ENCODE results near the gene TRUB2.
"Not testable (repeated sequence)": the region's sequence is repeated elsewhere in the genome, so short reads cannot be mapped to it uniquely, and the experiment has no call there.

Gene TRUB2

GRCh38 chr9:128339761-128340690, 17.8 kb upstream of the TRUB2 start, which contains the start of gene SLC27A4:
Gene SLC27A4 (plus strand): TSS chr9:128340527. CDS start chr9:128343133, 2,606 bp downstream.
- Histone ChIP-seq H3K27ac (peak within 1 kb of the TSS; percentile 76 to 79), H3K4me3 (peak within 1 kb of the TSS; percentile 82 to 84), H3K9me3 (no peaks in the 10 kb centered on the region), H3K27me3 (no peaks in the 10 kb centered on the region), H3K36me3 (peaks cover 18 to 31% (median 23%) of the 10 kb centered on the region in 3 donors), H3K4me1 (peaks cover 0 to 18% (median 9%) of the 10 kb centered on the region in 4 donors)
- intact Hi-C loops (cut with DNase I; ENCODE audit: low total_unique reads) = no loop called here
- TF ChIP-seq CTCF (IDR thresholded peaks at IDR 0.05) = peak in 1 of 2 experiments; percentile 9
- peak; percentile 54 to 75 for DNase-seq

- H3K27ac ChIP-seq; H3K27me3 ChIP-seq; intact Hi-C loops (cut with DNase I; ENCODE audit: low total_unique reads); H3K9me3 ChIP-seq; DNase-seq; H3K4me3 ChIP-seq: not testable (repeated sequence)
- Histone ChIP-seq H3K36me3 (peaks cover 8 to 31% (median 15%) of the 10 kb centered on the region in 3 donors), H3K4me1 (peaks cover 0 to 18% (median 9%) of the 10 kb centered on the region in 4 donors)
Measured at GRCh38 chr9:128338852-128339614, 16.8 kb upstream of the TRUB2 start.

GRCh38 chr9:128337936-128338335, 15.7 kb upstream of the TRUB2 start:
- Histone ChIP-seq H3K27me3 (no peaks in the 10 kb centered on the region), H3K27ac (no peak overlapping the region), H3K36me3 (peaks cover 0 to 31% (median 4%) of the 10 kb centered on the region in 3 donors), H3K9me3 (no peaks in the 10 kb centered on the region), H3K4me3 (no peak overlapping the region), H3K4me1 (peaks cover 0 to 18% (median 9%) of the 10 kb centered on the region in 4 donors)
- no peak for DNase-seq
- no peak for TF ChIP-seq CTCF (IDR thresholded peaks at IDR 0.05)
- intact Hi-C loops (cut with DNase I; ENCODE audit: low total_unique reads) = no loop called here

- Histone ChIP-seq H3K27ac (no peak overlapping the region), H3K36me3 (peaks cover 0 to 44% (median 5%) of the 10 kb centered on the region in 3 donors), H3K4me1 (peaks cover 0 to 8% (median 2%) of the 10 kb centered on the region in 4 donors), H3K27me3 (no peaks in the 10 kb centered on the region), H3K4me3 (no peak overlapping the region), H3K9me3 (no peaks in the 10 kb centered on the region)
- intact Hi-C loops (cut with DNase I; ENCODE audit: low total_unique reads) = no loop called here
- DNase-seq = no peak
- no peak for TF ChIP-seq CTCF (IDR thresholded peaks at IDR 0.05)
Measured at GRCh38 chr9:128335914-128336313, 13.7 kb upstream of the TRUB2 start.

- Histone ChIP-seq H3K9me3 (no peaks in the 10 kb centered on the region), H3K27me3 (no peaks in the 10 kb centered on the region), H3K36me3 (peaks cover 0 to 44% (median 5%) of the 10 kb centered on the region in 3 donors), H3K27ac (no peak overlapping the region), H3K4me3 (no peak overlapping the region), H3K4me1 (peaks cover 0 to 4% (median 0%) of the 10 kb centered on the region in 4 donors)
- no peak for TF ChIP-seq CTCF (IDR thresholded peaks at IDR 0.05)
- intact Hi-C loops (cut with DNase I; ENCODE audit: low total_unique reads) = no loop called here
- no peak for DNase-seq
Measured at GRCh38 chr9:128335161-128335560, 12.9 kb upstream of the TRUB2 start.

All from tibial artery (tissue), 4 donors.